Esophagus muscularis mucosa (tissue), 4 donors: Measurements from ENCODE around the gene ALKBH5. TPM values are rescaled to one million over a fixed set of nuclear protein-coding genes. Genes with fewer than 3 reads are reported as not detected.

ENCODE experiments used
- DNase-seq: peaks from one replicate; pipeline ENCODE4 v3.0.0-alpha.2; 2017; ENCODE audit errors: extremely low spot score
- H3K27ac ChIP-seq, 4 donors: fragments of 200-600 bp; sonication (generic); replicated peaks in 1 of 4; 1 replicate in 3 of 4; 2 replicates in 1 of 4; pipeline ENCODE4 v1.5.1; 2016 to 2019; ENCODE audit warnings: mild to moderate bottlenecking in 1 of 4
- H3K27me3 ChIP-seq, 4 donors: fragments of 200-600 bp; sonication (generic); one replicate each; pipeline versions ENCODE4 v1.5.1 to v1.6.0; 2016 to 2019
- H3K36me3 ChIP-seq, 4 donors: fragments of 200-600 bp; sonication (generic); one replicate each; pipeline ENCODE4 v1.5.1; 2016 to 2019
- H3K4me1 ChIP-seq, 4 donors: fragments of 200-600 bp; sonication (generic); one replicate each; pipeline ENCODE4 v1.5.1; 2016 to 2019
- H3K4me3 ChIP-seq, 4 donors: fragments of 200-600 bp; sonication (generic); 1 replicate in 2 of 4; 2 replicates in 2 of 4; pipeline ENCODE4 v1.5.1; 2016 to 2019; ENCODE audit warnings: mild to moderate bottlenecking in 4 of 4, moderate library complexity in 1 of 4
- H3K9me3 ChIP-seq, 4 donors: fragments of 200-600 bp; sonication (generic); 1 replicate in 3 of 4; 2 replicates in 1 of 4; pipeline ENCODE4 v1.5.1; 2016 to 2019
- CTCF ChIP-seq, 3 experiments: fragments of 200-600 bp in 2 of 3; fragments of 450-650 bp in 1 of 3; sonication (generic) in 2 of 3; IDR thresholded peaks; one replicate each; pipeline ENCODE4 v1.5.1; 2017 to 2019; ENCODE audit warnings: antibody characterized with exemption in 3 of 3, mild to moderate bottlenecking in 2 of 3, moderate library complexity in 1 of 3
- EP300 ChIP-seq: sonication (generic); formaldehyde crosslinking; IDR thresholded peaks from one replicate; pipeline ENCODE4 v1.6.1; 2017; ENCODE audit warnings: antibody characterized with exemption
- POLR2A ChIP-seq: fragments of 450-650 bp; IDR thresholded peaks from one replicate; pipeline ENCODE4 v1.6.1; 2017; ENCODE audit warnings: antibody characterized with exemption, moderate library complexity, mild to moderate bottlenecking, low read depth
- POLR2AphosphoS5 ChIP-seq, 2 donors: sonication (generic); formaldehyde crosslinking; IDR thresholded peaks; one replicate each; pipeline ENCODE4 v1.6.1; 2017; ENCODE audit warnings: antibody characterized with exemption in 2 of 2
- WGBS: methylation state at CpG from one replicate; pipeline ENCODE4 v1.1.5; 2018; 5-methylcytosine and 5-hydroxymethylcytosine counted together
- intact Hi-C: fragments of 100-400 bp; cut with DNase I; formaldehyde crosslinking; loops from one replicate; pipeline ENCODE4 v1.15.1; 2023
- total RNA-seq, 4 donors: library from RNA; depleted of rRNA; stranded (reverse); fragments of >200 nt; gene quantifications; one replicate each; pipeline versions ENCODE4 v1.1.0 to v1.2.1, GENCODE V29; 2016

The ALKBH5 gene
- total RNA-seq, 4 donors from 2014 or later = 120 to 197 (median 151) TPM

- Histone ChIP-seq H3K4me3 (no peak overlapping the region), H3K4me1 (peaks cover 9 to 14% (median 12%) of the 10 kb centered on the region in 4 donors), H3K36me3 (no peaks in the 10 kb centered on the region), H3K27ac (no peak overlapping the region), H3K9me3 (no peaks in the 10 kb centered on the region), H3K27me3 (no peaks in the 10 kb centered on the region)
- TF ChIP-seq POLR2AphosphoS5 (IDR thresholded peaks at IDR 0.05) = no peak
- no peak for DNase-seq
- intact Hi-C loops = no loop called here
- 90% methylated on average over 8 of the region's 8 CpGs for WGBS
Measured at GRCh38 chr17:18177722-18178121, 5.9 kb upstream of the ALKBH5 start.

- Histone ChIP-seq H3K36me3 (no peaks in the 10 kb centered on the region), H3K4me1 (peaks cover 9 to 14% (median 12%) of the 10 kb centered on the region in 4 donors), H3K27me3 (no peaks in the 10 kb centered on the region), H3K9me3 (no peaks in the 10 kb centered on the region), H3K27ac (no peak overlapping the region), H3K4me3 (no peak overlapping the region)
- no peak for DNase-seq
- WGBS = 100% methylated on average over 1 of the region's 1 CpG
- intact Hi-C loops = no loop called here
- no peak for TF ChIP-seq CTCF (IDR thresholded peaks at IDR 0.05)
- TF ChIP-seq POLR2A = no peak
- TF ChIP-seq POLR2AphosphoS5 (IDR thresholded peaks at IDR 0.05) = no peak
- no peak for TF ChIP-seq EP300
Measured at GRCh38 chr17:18179196-18179595, 4.4 kb upstream of the ALKBH5 start.

- TF ChIP-seq CTCF (IDR thresholded peaks at IDR 0.05) = no peak
- TF ChIP-seq POLR2AphosphoS5 (IDR thresholded peaks at IDR 0.05) = no peak
- no peak for TF ChIP-seq EP300
- TF ChIP-seq POLR2A = no peak
- WGBS = 84% methylated on average over 7 of the region's 7 CpGs
- DNase-seq = no peak
- no peak overlapping the region for H3K27ac ChIP-seq
- no peak overlapping the region for H3K4me3 ChIP-seq
- peaks cover 9 to 18% (median 13%) of the 10 kb centered on the region in 4 donors for H3K4me1 ChIP-seq
- H3K27me3 ChIP-seq = no peaks in the 10 kb centered on the region
- intact Hi-C loops = no loop called here
- no peaks in the 10 kb centered on the region for H3K9me3 ChIP-seq
- H3K36me3 ChIP-seq = no peaks in the 10 kb centered on the region
Measured at GRCh38 chr17:18179804-18180203, 3.8 kb upstream of the ALKBH5 start.

- no peak overlapping the region for H3K4me3 ChIP-seq
- peaks cover 21 to 34% (median 28%) of the 10 kb centered on the region in 4 donors for H3K4me1 ChIP-seq
- no peaks in the 10 kb centered on the region for H3K27me3 ChIP-seq
- intact Hi-C loops = no loop called here
- peak overlapping the region; percentile 98 to 99 (median 98) for H3K27ac ChIP-seq
- H3K36me3 ChIP-seq = no peaks in the 10 kb centered on the region
- H3K9me3 ChIP-seq = no peaks in the 10 kb centered on the region
- no peak for TF ChIP-seq EP300
- TF ChIP-seq POLR2AphosphoS5 (IDR thresholded peaks at IDR 0.05) = no peak
- no peak for TF ChIP-seq CTCF (IDR thresholded peaks at IDR 0.05)
- no peak for TF ChIP-seq POLR2A
- WGBS = 61% methylated on average over 5 of the region's 5 CpGs
- no peak for DNase-seq
Measured at GRCh38 chr17:18181358-18181757, 2.3 kb upstream of the ALKBH5 start.

- Histone ChIP-seq H3K36me3 (peaks cover 0 to under 1% (median 0%) of the 10 kb centered on the region in 4 donors), H3K4me1 (peaks cover 29 to 44% (median 38%) of the 10 kb centered on the region in 4 donors), H3K9me3 (no peaks in the 10 kb centered on the region), H3K27ac (peak overlapping the region; percentile 98 to 99 (median 98)), H3K27me3 (no peaks in the 10 kb centered on the region), H3K4me3 (peak overlapping the region; percentile 87 to 97 (median 94))
- intact Hi-C loops = no loop called here
- no peak for DNase-seq
- TF ChIP-seq POLR2A = no peak
- no peak for TF ChIP-seq EP300
- 15% methylated on average over 23 of the region's 28 CpGs for WGBS
Measured at GRCh38 chr17:18182110-18182977, 1.3 kb upstream of the ALKBH5 start.
